Measurements from ENCODE around the gene CEP85L. TPM values are rescaled to one million over a fixed set of nuclear protein-coding genes. Genes with fewer than 3 reads are reported as not detected.
A peak's percentile ranks its signal among the peaks of the same experiment; 100 is the strongest.

Gene CEP85L
- total RNA-seq, 3 donors from 2014 or later (not counting 1 experiment from before 2014, with no cell fraction given): 75.0 to 85.2 (median 82.0) TPM

GRCh38 chr6:118611334-118611733, 40.1 kb downstream of the CEP85L start:
- peaks cover 2% of the 10 kb centered on the region for H3K9me3 ChIP-seq (ENCODE audit: control insufficient read depth, insufficient read depth, low read length)
- Mint-ChIP-seq H3K4me3 (no peak overlapping the region), H3K9me3 (peaks cover 2 to 3% of the 10 kb centered on the region in 2 donors), H3K27ac (no peak overlapping the region), H3K27me3 (ENCODE audit: low read depth in 2 of 2) (no peaks in the 10 kb centered on the region), H3K4me1 (peaks cover 49 to 51% of the 10 kb centered on the region in 2 donors), H3K36me3 (peaks cover 6% of the 10 kb centered on the region)
- no peaks in the 10 kb centered on the region for H3K36me3 ChIP-seq (ENCODE audit: control insufficient read depth, insufficient read depth, low read length)
- no peak overlapping the region for H3K27ac ChIP-seq (ENCODE audit: low read length)
- TF ChIP-seq, protein P1, sequence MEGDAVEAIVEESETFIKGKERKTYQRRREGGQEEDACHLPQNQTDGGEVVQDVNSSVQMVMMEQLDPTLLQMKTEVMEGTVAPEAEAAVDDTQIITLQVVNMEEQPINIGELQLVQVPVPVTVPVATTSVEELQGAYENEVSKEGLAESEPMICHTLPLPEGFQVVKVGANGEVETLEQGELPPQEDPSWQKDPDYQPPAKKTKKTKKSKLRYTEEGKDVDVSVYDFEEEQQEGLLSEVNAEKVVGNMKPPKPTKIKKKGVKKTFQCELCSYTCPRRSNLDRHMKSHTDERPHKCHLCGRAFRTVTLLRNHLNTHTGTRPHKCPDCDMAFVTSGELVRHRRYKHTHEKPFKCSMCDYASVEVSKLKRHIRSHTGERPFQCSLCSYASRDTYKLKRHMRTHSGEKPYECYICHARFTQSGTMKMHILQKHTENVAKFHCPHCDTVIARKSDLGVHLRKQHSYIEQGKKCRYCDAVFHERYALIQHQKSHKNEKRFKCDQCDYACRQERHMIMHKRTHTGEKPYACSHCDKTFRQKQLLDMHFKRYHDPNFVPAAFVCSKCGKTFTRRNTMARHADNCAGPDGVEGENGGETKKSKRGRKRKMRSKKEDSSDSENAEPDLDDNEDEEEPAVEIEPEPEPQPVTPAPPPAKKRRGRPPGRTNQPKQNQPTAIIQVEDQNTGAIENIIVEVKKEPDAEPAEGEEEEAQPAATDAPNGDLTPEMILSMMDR (IDR thresholded peaks at IDR 0.05): no peak
- DNase-seq (no peak), ATAC-seq (no peak)
- H3K27me3 ChIP-seq (ENCODE audit: control insufficient read depth, insufficient read depth, low read length): no peaks in the 10 kb centered on the region
- intact Hi-C loops (cut with micrococcal nuclease): no loop called here
- no CpG with 5 or more reads among the region's 3 CpGs for WGBS (ENCODE audit: insufficient coverage)
- no peaks in the 10 kb centered on the region for H3K4me1 ChIP-seq (ENCODE audit: control insufficient read depth, insufficient read depth, low read length)
- H3K4me3 ChIP-seq (ENCODE audit: low read length): no peak overlapping the region

- H3K4me3 ChIP-seq (ENCODE audit: low read length): no peak overlapping the region
- H3K36me3 ChIP-seq (ENCODE audit: control insufficient read depth, insufficient read depth, low read length): peaks cover 3% of the 10 kb centered on the region
- Mint-ChIP-seq H3K4me1 (peaks cover 40 to 44% of the 10 kb centered on the region in 2 donors), H3K27me3 (ENCODE audit: low read depth in 2 of 2) (no peaks in the 10 kb centered on the region), H3K4me3 (no peak overlapping the region), H3K9me3 (peaks cover 1 to 2% of the 10 kb centered on the region in 2 donors), H3K36me3 (peaks cover 2% of the 10 kb centered on the region), H3K27ac (peak overlapping the region in 1 of 2 donors; percentile 44)
- DNase-seq: no peak
- H3K4me1 ChIP-seq (ENCODE audit: control insufficient read depth, insufficient read depth, low read length): no peaks in the 10 kb centered on the region
- WGBS (ENCODE audit: insufficient coverage): 94% methylated on average over 5 of the region's 5 CpGs
- H3K27me3 ChIP-seq (ENCODE audit: control insufficient read depth, insufficient read depth, low read length): no peaks in the 10 kb centered on the region
- intact Hi-C loops (cut with micrococcal nuclease): no loop called here
- ATAC-seq: no peak
- H3K9me3 ChIP-seq (ENCODE audit: control insufficient read depth, insufficient read depth, low read length): no peaks in the 10 kb centered on the region
- TF ChIP-seq, protein P1 (IDR thresholded peaks at IDR 0.05): no peak
- no peak overlapping the region for H3K27ac ChIP-seq (ENCODE audit: low read length)
Observed at GRCh38 chr6:118606858-118607257, 44.5 kb downstream of the CEP85L start.

GRCh38 chr6:118606268-118606667, 45.1 kb downstream of the CEP85L start:
- peak overlapping the region; percentile 19 to 44 for H3K27ac Mint-ChIP-seq
- peaks cover 0 to 1% of the 10 kb centered on the region in 2 donors for H3K9me3 Mint-ChIP-seq
- ATAC-seq (no peak), DNase-seq (peak in 1 of 2 donors; percentile 6)
- peaks cover 3% of the 10 kb centered on the region for H3K36me3 ChIP-seq (ENCODE audit: control insufficient read depth, insufficient read depth, low read length)
- no peaks in the 10 kb centered on the region for H3K36me3 Mint-ChIP-seq
- no peaks in the 10 kb centered on the region for H3K9me3 ChIP-seq (ENCODE audit: control insufficient read depth, insufficient read depth, low read length)
- no peaks in the 10 kb centered on the region for H3K27me3 Mint-ChIP-seq (ENCODE audit: low read depth in 2 of 2)
- no peaks in the 10 kb centered on the region for H3K4me1 ChIP-seq (ENCODE audit: control insufficient read depth, insufficient read depth, low read length)
- peaks cover 40 to 42% of the 10 kb centered on the region in 2 donors for H3K4me1 Mint-ChIP-seq
- H3K27ac ChIP-seq (ENCODE audit: low read length): no peak overlapping the region
- intact Hi-C loops (cut with micrococcal nuclease): no loop called here
- 75% methylated on average over 2 of the region's 3 CpGs for WGBS (ENCODE audit: insufficient coverage)
- H3K27me3 ChIP-seq (ENCODE audit: control insufficient read depth, insufficient read depth, low read length): no peaks in the 10 kb centered on the region
- TF ChIP-seq, protein P1 (IDR thresholded peaks at IDR 0.05): no peak
- H3K4me3 ChIP-seq (ENCODE audit: low read length): no peak overlapping the region
- H3K4me3 Mint-ChIP-seq: no peak overlapping the region

GRCh38 chr6:118603372-118603771, 48.0 kb downstream of the CEP85L start:
- Mint-ChIP-seq H3K27ac (no peak overlapping the region), H3K27me3 (ENCODE audit: low read depth in 2 of 2) (no peaks in the 10 kb centered on the region), H3K4me3 (no peak overlapping the region), H3K9me3 (no peaks in the 10 kb centered on the region), H3K36me3 (no peaks in the 10 kb centered on the region), H3K4me1 (peaks cover 33 to 37% of the 10 kb centered on the region in 2 donors)
- TF ChIP-seq, protein P1 (IDR thresholded peaks at IDR 0.05): no peak
- intact Hi-C loops (cut with micrococcal nuclease): no loop called here
- no CpG with 5 or more reads among the region's 2 CpGs for WGBS (ENCODE audit: insufficient coverage)
- DNase-seq: no peak
- Histone ChIP-seq H3K4me1 (ENCODE audit: control insufficient read depth, insufficient read depth, low read length) (no peaks in the 10 kb centered on the region), H3K9me3 (ENCODE audit: control insufficient read depth, insufficient read depth, low read length) (no peaks in the 10 kb centered on the region), H3K27ac (ENCODE audit: low read length) (no peak overlapping the region), H3K27me3 (ENCODE audit: control insufficient read depth, insufficient read depth, low read length) (no peaks in the 10 kb centered on the region), H3K4me3 (ENCODE audit: low read length) (no peak overlapping the region), H3K36me3 (ENCODE audit: control insufficient read depth, insufficient read depth, low read length) (peaks cover 3% of the 10 kb centered on the region)
- no peak for ATAC-seq
